ENCODE results near the gene SETD1B.

DNA sequence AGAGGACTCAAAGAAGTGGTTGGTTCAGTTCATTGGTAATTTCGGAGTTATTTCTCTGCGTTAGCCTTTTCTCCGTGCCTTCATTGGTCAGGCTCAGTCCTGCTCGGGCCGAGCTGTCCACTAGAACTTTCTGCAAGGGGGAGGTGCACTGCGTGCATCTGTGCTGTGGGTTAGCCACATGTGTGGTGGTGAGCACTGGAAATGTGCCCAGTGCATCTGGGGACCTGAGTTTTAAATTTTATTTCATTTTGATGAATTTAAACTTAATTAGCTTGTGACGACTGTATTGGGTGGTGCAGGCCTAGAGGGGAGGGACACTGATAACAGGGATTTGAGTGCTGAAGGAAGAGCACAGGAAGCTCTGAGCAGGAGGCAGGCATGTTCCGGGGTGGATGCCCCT is 24.5 kb downstream of the SETD1B start:
- TF ChIP-seq, protein P1, sequence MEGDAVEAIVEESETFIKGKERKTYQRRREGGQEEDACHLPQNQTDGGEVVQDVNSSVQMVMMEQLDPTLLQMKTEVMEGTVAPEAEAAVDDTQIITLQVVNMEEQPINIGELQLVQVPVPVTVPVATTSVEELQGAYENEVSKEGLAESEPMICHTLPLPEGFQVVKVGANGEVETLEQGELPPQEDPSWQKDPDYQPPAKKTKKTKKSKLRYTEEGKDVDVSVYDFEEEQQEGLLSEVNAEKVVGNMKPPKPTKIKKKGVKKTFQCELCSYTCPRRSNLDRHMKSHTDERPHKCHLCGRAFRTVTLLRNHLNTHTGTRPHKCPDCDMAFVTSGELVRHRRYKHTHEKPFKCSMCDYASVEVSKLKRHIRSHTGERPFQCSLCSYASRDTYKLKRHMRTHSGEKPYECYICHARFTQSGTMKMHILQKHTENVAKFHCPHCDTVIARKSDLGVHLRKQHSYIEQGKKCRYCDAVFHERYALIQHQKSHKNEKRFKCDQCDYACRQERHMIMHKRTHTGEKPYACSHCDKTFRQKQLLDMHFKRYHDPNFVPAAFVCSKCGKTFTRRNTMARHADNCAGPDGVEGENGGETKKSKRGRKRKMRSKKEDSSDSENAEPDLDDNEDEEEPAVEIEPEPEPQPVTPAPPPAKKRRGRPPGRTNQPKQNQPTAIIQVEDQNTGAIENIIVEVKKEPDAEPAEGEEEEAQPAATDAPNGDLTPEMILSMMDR (IDR thresholded peaks at IDR 0.05; ENCODE audit: borderline replicate concordance, extremely low read depth, low read length, poor library complexity, severe bottlenecking), result no peak
- no peak for TF ChIP-seq EZH2 (IDR thresholded peaks at IDR 0.05; ENCODE audit: borderline replicate concordance, low read depth, low read length, severe bottlenecking)

Measured in DND-41 (cell line).